ENCODE data around the gene IRF9.

Gene IRF9

DNA sequence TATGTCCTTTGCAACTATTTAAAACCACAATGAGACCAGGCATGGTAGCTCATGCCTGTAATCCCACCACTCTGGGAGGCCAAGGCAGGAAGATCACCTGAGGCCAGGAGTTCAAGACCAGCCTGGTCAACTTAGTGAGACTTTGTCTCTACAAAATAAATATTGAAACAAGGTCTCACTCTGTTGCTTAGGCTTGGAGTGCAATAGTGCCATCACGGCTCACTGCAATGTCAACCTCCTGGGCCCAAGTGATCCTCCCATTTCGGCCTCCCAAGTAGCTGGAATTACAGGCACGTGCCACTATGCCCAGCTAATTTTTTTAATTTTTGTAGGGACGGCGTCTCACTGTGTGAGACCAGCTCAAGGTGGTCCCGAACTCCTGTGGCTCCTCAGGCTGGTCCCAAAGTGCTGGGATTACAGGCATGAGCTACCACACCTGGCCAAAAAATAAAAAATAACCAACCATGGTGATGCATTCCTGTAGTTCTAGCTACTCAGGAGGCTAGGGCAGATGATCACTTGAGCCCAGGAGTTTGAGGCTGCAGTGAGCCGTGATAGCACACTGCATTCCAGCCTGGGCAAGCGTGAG lies 31.6 kb upstream of the IRF9 start:
- DNase-seq (ENCODE audit: extremely low spot score), result no peak
- TF ChIP-seq ZNF384 (IDR thresholded peaks at IDR 0.05), result no peak
- no peak for TF ChIP-seq TARDBP (IDR thresholded peaks at IDR 0.05)
- no peak for TF ChIP-seq L3MBTL2 (conservative IDR thresholded peaks at IDR 0.05)
- no peak for TF ChIP-seq FOXK2 (IDR thresholded peaks at IDR 0.05)
- no peak for TF ChIP-seq LEF1 (IDR thresholded peaks at IDR 0.05; ENCODE audit: borderline replicate concordance)
- no peak for TF ChIP-seq FOXA1 (IDR thresholded peaks at IDR 0.05)
- CTCF ChIA-PET, result no interaction called here
- POLR2A ChIA-PET, result interaction anchor here (0.7 to 2.2 kb wide), 2 partner anchors 9 to 12 kb away, joined by 3 to 6 read pairs; partner anchors contain the start of gene EMC9

DNA sequence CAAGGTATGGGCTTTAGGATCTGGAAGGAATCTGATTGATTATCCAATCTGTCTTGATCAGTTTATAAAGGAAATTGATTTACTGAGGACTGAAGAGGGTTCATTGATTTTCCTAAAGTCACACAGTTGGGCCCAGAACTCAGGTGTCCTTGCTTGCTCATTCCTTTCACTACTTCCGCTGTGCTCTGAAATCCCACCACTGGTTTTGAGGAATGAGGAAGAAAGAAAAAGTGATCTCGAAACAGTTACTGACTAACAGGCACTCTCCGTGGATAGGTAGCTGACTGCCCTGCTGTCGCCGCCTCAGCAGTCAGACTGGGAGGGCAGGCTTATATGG lies 30.7 kb upstream of the IRF9 start, which contains the start of gene FITM1:
Gene FITM1, plus strand, starts transcription at position 280 of the 337 bp plus-strand sequence. CDS start 905 bp downstream, outside the sequence.
- DNase-seq (ENCODE audit: extremely low spot score), result no peak
- CTCF ChIA-PET, result no interaction called here
- TF ChIP-seq, protein P1, sequence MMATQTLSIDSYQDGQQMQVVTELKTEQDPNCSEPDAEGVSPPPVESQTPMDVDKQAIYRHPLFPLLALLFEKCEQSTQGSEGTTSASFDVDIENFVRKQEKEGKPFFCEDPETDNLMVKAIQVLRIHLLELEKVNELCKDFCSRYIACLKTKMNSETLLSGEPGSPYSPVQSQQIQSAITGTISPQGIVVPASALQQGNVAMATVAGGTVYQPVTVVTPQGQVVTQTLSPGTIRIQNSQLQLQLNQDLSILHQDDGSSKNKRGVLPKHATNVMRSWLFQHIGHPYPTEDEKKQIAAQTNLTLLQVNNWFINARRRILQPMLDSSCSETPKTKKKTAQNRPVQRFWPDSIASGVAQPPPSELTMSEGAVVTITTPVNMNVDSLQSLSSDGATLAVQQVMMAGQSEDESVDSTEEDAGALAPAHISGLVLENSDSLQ (IDR thresholded peaks at IDR 0.05), result no peak
- no peak for TF ChIP-seq TARDBP (IDR thresholded peaks at IDR 0.05)
- TF ChIP-seq ARNT (IDR thresholded peaks at IDR 0.05), result no peak
- TF ChIP-seq NFRKB (IDR thresholded peaks at IDR 0.05), result no peak
- TF ChIP-seq FOXK2 (IDR thresholded peaks at IDR 0.05), result no peak
- POLR2A ChIA-PET, result interaction anchor here (1.3 to 2.2 kb wide), 2 partner anchors 11 to 37 kb away, joined by 3 to 6 read pairs; partner anchors contain the start of genes EMC9 and PCK2

DNA sequence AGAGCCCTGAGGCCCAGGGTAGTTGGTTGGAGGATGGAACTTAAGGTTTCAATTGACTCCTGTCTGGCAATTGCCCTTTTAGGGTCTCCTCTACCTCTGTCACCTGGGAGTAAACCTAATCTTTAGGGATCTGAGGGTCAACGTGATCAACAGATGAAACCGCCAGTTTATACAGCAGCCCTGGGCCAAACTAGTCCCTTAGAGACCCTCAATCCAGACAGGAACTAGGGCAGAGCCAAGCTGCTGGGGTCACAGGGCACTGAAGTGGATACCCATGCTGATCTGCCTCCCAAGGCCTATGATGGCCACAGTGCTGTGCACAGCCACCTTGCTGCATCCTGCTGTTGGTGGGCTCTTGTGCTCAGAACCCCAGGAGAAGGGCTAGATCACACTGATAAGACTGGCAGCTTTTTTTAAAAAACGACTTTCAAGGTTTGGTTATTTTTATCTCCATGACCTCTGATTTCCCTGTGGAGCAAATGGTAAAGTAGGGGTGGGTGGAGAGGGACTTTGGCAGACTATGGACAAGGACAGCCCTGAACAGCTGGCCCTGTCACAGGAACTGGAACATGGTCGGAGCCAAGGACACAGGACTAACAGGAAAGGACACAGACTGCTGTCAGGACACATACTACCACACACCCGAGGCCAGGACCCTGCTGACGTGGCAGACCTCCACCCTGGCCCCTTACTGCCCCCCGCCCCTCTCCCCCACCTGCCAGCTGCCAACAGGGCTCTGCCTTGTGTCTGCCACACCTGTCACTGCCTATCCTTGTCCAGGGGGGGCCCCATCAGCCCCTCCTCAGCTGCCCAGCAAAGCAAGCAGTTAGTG lies 30.1 kb upstream of the IRF9 start:
- no peak for TF ChIP-seq SUZ12 (IDR thresholded peaks at IDR 0.05)
- TF ChIP-seq NFRKB (IDR thresholded peaks at IDR 0.05), result no peak
- no peak for TF ChIP-seq CTBP1 (IDR thresholded peaks at IDR 0.05; ENCODE audit: borderline replicate concordance)
- no peak for TF ChIP-seq HDGF (IDR thresholded peaks at IDR 0.05; ENCODE audit: borderline replicate concordance)
- DNase-seq (ENCODE audit: extremely low spot score), result no peak
- ChIA-PET CTCF (no interaction called here), POLR2A (interaction anchor here (1.3 to 4.2 kb wide), 3 partner anchors 10 to 37 kb away, joined by 3 to 22 read pairs (median 6); partner anchors contain the start of genes DCAF11, EMC9, NRL and PCK2)

DNA sequence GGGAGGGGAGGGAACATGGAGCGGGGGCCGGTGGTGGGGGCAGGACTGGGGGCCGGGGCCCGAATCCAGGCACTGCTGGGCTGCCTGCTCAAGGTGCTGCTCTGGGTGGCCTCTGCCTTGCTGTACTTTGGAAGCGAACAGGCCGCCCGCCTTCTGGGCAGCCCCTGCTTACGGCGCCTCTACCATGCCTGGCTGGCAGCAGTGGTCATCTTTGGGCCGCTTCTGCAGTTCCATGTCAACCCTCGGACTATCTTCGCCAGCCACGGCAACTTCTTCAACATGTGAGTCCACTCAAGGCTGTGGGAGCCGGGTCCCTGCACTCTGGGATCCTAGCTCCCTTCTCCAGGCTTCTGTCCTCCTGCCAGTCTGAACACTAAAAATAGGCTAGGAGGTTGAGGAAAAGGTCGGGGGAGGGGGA lies 29.5 kb upstream of the IRF9 start:
- ChIA-PET POLR2A (interaction anchor here (1.3 to 4.2 kb wide), 2 partner anchors 17 to 38 kb away, joined by 3 to 22 read pairs; partner anchors contain the start of genes DCAF11, NRL and PCK2), CTCF (no interaction called here)
- no peak for TF ChIP-seq ARNT (IDR thresholded peaks at IDR 0.05)
- TF ChIP-seq FOXA1 (IDR thresholded peaks at IDR 0.05), result no peak
- DNase-seq (ENCODE audit: extremely low spot score), result no peak

DNA sequence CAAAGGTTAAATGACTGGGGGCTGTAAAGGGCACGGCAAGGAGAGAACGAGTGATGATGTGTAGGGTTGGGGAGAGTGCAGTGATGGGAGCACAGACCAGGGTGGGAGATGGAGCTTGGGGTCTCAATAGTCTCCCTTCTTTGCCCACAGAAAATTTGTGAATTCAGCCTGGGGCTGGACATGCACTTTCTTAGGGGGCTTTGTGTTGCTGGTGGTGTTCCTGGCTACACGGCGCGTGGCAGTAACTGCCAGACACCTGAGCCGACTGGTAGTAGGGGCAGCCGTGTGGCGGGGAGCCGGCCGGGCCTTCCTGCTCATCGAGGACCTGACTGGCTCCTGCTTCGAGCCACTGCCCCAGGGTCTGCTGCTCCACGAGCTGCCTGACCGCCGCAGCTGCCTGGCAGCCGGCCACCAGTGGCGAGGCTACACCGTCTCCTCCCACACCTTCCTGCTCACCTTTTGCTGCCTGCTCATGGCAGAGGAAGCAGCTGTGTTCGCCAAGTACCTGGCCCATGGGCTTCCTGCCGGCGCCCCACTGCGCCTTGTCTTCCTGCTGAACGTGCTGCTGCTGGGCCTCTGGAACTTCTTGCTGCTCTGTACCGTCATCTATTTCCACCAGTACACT lies 28.9 kb upstream of the IRF9 start:
- TF ChIP-seq FOXA1 (IDR thresholded peaks at IDR 0.05), result no peak
- no peak for TF ChIP-seq FOXK2 (IDR thresholded peaks at IDR 0.05)
- no peak for TF ChIP-seq NFRKB (IDR thresholded peaks at IDR 0.05)
- TF ChIP-seq SUZ12 (IDR thresholded peaks at IDR 0.05), result no peak
- no peak for TF ChIP-seq CTBP1 (IDR thresholded peaks at IDR 0.05; ENCODE audit: borderline replicate concordance)
- TF ChIP-seq LEF1 (IDR thresholded peaks at IDR 0.05; ENCODE audit: borderline replicate concordance), result no peak
- no peak for TF ChIP-seq TARDBP (IDR thresholded peaks at IDR 0.05)
- TF ChIP-seq ZNF384 (IDR thresholded peaks at IDR 0.05), result no peak
- TF ChIP-seq BHLHE40 (IDR thresholded peaks at IDR 0.05; ENCODE audit: borderline replicate concordance), result no peak
- no peak for TF ChIP-seq ARNT (IDR thresholded peaks at IDR 0.05)
- TF ChIP-seq SP1 (IDR thresholded peaks at IDR 0.05), result no peak
- TF ChIP-seq HDGF (IDR thresholded peaks at IDR 0.05; ENCODE audit: borderline replicate concordance), result no peak
- no peak for TF ChIP-seq L3MBTL2 (conservative IDR thresholded peaks at IDR 0.05)
- POLR2A ChIA-PET, result interaction anchor here (4.2 kb wide), 1 partner anchor 18 kb away, joined by 22 read pairs; the partner anchor contains the start of genes DCAF11 and NRL
- no peak for DNase-seq (ENCODE audit: extremely low spot score)
- CTCF ChIA-PET, result no interaction called here

DNA sequence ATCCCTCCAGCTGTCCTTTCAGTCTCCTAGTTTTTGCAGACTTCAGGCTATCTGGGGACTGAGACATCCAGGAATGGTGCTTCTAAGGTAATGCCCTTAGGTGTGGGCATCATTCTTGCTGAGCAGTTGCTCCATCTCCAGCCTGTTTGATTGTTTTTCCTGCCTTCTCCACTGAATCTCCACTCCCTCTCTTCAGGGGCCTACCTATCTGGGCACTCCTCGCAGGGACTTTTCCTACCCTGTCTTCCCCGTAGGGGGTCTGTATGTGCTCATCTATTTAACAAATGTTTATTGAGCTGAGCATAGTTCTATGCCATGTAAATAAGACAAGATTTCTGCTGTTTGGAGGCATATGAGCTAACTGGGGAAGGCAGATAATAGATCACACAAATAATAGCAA lies 28.1 kb upstream of the IRF9 start:
- POLR2A ChIA-PET, result interaction anchor here (1.6 to 4.2 kb wide), 2 partner anchors 9 to 19 kb away, joined by 4 to 22 read pairs; partner anchors contain the start of genes DCAF11 and NRL
- no peak for DNase-seq (ENCODE audit: extremely low spot score)
- TF ChIP-seq CTBP1 (IDR thresholded peaks at IDR 0.05; ENCODE audit: borderline replicate concordance) (no peak), ZNF384 (IDR thresholded peaks at IDR 0.05) (no peak), SP1 (IDR thresholded peaks at IDR 0.05) (no peak), FOXK2 (IDR thresholded peaks at IDR 0.05) (no peak), FOXM1 (IDR thresholded peaks at IDR 0.05; ENCODE audit: borderline replicate concordance) (no peak), ARNT (IDR thresholded peaks at IDR 0.05) (no peak), BHLHE40 (IDR thresholded peaks at IDR 0.05; ENCODE audit: borderline replicate concordance) (no peak), ELF4 (IDR thresholded peaks at IDR 0.05) (no peak), HDGF (IDR thresholded peaks at IDR 0.05; ENCODE audit: borderline replicate concordance) (no peak)
- TF ChIP-seq, protein P1 (IDR thresholded peaks at IDR 0.05), result no peak
- CTCF ChIA-PET, result interaction anchor here (0.7 to 1.3 kb wide), 2 partner anchors 8 to 24 kb away, joined by 4 read pairs; partner anchors contain the start of gene EMC9
